Adrenal gland (tissue), 5 donors: ENCODE measurements around the gene OLFM2.

ENCODE experiments used
- CTCF ChIP-seq, 6 experiments: fragments of 450-650 bp in 4 of 6; fragments of 200-600 bp in 2 of 6; sonication (generic) in 1 of 6; IDR thresholded peaks; 1 replicate in 5 of 6; 2 replicates in 1 of 6; pipeline versions ENCODE4 v1.5.1 to v1.8.0; 2016 to 2021; ENCODE audit warnings: antibody characterized with exemption in 6 of 6, mild to moderate bottlenecking in 2 of 6, moderate library complexity in 1 of 6
- POLR2A ChIP-seq, 2 donors: fragments of 450-650 bp; IDR thresholded peaks; one replicate each; pipeline ENCODE4 v1.6.1; 2017; ENCODE audit warnings: antibody characterized with exemption in 2 of 2, mild to moderate bottlenecking in 2 of 2, moderate library complexity in 1 of 2
- donor health status: DM: no; HTN: no; CAD: no.

GRCh38 chr19:9862938-9863337 is 73.4 kb downstream of the OLFM2 start:
- TF ChIP-seq POLR2A (IDR thresholded peaks at IDR 0.05) (no peak), CTCF (IDR thresholded peaks at IDR 0.05) (no peak)
